Mammary epithelial cell (primary cell): ENCODE measurements around the gene UBE3B.

ENCODE experiments used
- CTCF ChIP-seq, 2 donors: IDR thresholded peaks in 1 of 2; conservative IDR thresholded peaks in 1 of 2; 2 replicates each; pipeline ENCODE4 v1.5.1; 2011 to 2012; ENCODE audit warnings: inconsistent platforms in 2 of 2, low read length in 2 of 2, mild to moderate bottlenecking in 2 of 2, control low read depth in 1 of 2, low read depth in 1 of 2; ENCODE audit not compliant: insufficient read depth in 1 of 2; ENCODE audit errors: extremely low read depth in 1 of 2
- EZH2 ChIP-seq: IDR thresholded peaks from 2 replicates; pipeline ENCODE4 v1.6.1; 2012; ENCODE audit warnings: low read length, inconsistent platforms, borderline replicate concordance

- TF ChIP-seq CTCF (conservative IDR thresholded peaks at IDR 0.05 in 1 of 2, IDR thresholded peaks at IDR 0.05 in 1 of 2; ENCODE audit: extremely low read depth in 1 of 2, insufficient read depth in 1 of 2, low read depth in 1 of 2, low read length in 2 of 2) (no peak), EZH2 (no peak)
These were observed 59.7 kb downstream of the UBE3B start for GRCh38 chr12:109537136-109537535.
